LNCaP clone FGC (cell line): ENCODE data around the gene PDE6H.

Experiments
- DNase-seq: peaks from one replicate; pipeline ENCODE4 v3.0.0-alpha.2; 2011; ENCODE audit warnings: low read depth
- H3K4me3 ChIP-seq: 2 replicates; pipeline ENCODE4 v1.5.1; 2011; ENCODE audit warnings: mild to moderate bottlenecking, low read depth, low read length, control low read depth
- TF ChIP-seq, protein P1 (sequence below): IDR thresholded peaks from 2 replicates; pipeline ENCODE4 v1.5.1; 2012; ENCODE audit warnings: mild to moderate bottlenecking; ENCODE audit not compliant: control insufficient read depth, insufficient read depth; ENCODE audit errors: extremely low read depth

PDE6H gene

DNA sequence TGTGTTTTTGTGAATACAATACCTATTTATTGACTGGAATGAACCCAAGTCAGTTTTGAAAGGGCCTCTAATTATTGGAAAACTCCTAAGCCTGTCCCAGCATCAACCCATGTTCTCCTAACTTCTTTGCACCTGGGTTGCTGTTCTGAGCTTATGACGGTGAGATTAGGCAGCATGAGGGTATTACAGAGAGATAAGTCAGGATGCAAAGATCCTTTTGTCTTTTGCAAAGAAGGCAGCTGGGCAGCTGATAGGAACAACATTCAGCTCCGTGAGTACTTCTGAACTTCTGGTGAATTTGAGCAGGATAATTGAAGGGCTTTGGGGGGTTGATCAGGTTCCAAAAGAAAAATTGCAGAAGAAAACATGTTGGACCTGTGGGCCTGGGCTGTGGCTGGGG is at the start of gene PDE6H:
PDE6H (plus strand) TSS at position 227 of the 400 bp plus-strand sequence. CDS start 4,971 bp downstream, outside the sequence.
- DNase-seq, result no peak

DNA sequence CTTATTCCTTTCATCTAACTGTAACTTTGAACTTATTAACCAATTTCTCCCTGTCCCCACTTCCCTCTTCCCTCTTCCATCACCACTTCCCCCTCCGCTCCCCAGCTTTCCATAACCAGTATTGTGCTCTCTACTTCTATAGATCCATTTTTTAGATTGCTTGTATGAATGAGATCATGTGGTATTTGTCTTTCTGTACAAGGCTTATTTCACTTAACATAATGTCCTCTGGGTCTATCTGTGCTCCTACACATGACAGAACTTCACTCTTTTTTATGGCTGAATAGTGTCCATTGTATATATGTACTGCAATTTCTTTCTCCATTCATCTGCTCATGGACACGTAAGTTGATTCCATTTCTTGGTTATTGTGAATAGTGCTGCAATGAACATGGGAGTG is 48.9 kb upstream of the PDE6H start:
- no peak overlapping the region for H3K4me3 ChIP-seq
- TF ChIP-seq, protein P1, sequence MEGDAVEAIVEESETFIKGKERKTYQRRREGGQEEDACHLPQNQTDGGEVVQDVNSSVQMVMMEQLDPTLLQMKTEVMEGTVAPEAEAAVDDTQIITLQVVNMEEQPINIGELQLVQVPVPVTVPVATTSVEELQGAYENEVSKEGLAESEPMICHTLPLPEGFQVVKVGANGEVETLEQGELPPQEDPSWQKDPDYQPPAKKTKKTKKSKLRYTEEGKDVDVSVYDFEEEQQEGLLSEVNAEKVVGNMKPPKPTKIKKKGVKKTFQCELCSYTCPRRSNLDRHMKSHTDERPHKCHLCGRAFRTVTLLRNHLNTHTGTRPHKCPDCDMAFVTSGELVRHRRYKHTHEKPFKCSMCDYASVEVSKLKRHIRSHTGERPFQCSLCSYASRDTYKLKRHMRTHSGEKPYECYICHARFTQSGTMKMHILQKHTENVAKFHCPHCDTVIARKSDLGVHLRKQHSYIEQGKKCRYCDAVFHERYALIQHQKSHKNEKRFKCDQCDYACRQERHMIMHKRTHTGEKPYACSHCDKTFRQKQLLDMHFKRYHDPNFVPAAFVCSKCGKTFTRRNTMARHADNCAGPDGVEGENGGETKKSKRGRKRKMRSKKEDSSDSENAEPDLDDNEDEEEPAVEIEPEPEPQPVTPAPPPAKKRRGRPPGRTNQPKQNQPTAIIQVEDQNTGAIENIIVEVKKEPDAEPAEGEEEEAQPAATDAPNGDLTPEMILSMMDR, result no peak
- no peak for DNase-seq

More for the DNA sequence above, at the start of gene PDE6H:
- TF ChIP-seq, protein P1, result no peak
- no peak within 1 kb of the TSS for H3K4me3 ChIP-seq

DNA sequence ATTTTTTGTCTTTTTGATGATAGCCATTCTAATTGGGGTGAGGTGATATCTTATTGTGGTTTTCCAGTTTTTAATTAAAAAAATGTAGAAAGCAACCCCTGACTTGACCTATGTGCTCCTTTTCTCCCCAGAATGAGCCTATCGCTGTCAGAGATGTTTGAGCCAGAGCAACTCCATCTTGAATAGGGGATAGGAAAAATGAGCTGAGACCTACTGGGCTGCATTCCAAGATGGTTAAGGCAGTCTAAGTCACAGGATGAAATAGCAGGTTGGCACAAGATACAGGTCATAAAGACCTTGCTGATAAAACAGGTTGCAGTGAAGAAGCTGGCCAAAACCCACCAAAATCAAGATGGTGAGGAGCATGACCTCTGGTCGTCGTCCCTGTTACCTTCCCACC is 48.3 kb upstream of the PDE6H start:
- TF ChIP-seq, protein P1, result no peak
- H3K4me3 ChIP-seq, result no peak overlapping the region
- DNase-seq, result no peak

DNA sequence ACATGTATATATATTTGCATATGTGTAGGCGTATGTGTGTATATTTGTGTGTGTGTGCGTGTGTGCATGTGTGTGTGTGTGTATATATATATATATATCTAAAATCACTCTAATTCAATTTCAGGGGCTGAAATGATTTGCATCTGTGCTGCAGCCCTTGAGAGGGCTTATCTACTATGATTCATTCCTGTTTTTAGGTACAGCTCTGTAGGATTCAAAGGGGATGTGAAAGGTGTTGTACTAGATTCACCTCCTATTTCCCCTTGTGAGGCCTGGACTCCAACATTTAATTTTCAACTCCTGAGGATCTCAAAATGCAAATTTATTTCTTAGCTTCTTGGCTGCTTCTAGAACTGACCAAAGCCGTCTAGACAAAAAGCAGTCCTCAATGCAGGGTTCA is 45.6 kb upstream of the PDE6H start:
- DNase-seq, result no peak
- TF ChIP-seq, protein P1, result no peak
- no peak overlapping the region for H3K4me3 ChIP-seq

DNA sequence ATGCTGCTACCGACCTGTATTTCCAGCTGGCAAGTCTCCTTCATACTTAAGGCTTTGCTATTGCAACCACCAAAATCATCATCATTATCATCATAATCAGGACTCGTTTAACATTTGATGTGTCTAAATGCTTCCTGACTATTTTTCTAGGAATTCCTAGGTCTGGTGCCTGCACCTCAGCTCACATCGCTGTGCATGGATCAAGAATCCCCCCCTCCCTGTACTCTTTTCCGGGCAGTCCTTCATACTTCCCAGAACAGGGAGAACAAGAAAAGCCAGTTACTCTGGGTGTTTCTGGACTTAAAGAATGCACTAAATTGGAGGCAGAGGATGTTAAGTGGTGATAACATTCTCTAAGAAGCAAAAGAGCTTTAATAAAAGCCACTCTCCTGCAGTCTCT is 43.9 kb upstream of the PDE6H start:
- H3K4me3 ChIP-seq, result no peak overlapping the region; the same call in 1 of the 2 replicates
- DNase-seq, result peak; percentile 83
- TF ChIP-seq, protein P1, result no peak

DNA sequence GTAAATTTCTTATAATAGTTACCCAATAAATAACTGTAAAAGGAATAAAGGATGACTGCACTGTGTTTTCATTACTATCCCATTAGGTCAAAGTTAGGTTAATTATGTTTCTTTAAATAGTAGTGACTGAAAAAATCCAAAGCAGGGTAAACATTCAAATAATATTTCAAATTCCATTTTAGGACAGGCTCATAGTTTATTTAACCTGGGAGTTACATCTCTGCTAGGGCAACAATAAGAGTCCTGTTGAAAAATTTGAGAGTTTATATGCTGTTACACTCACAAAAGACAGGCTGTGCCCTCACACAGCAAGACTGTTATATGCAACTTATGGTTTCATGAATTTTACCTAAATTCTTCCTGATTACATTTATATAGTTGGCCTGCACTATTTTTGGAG is 42.5 kb upstream of the PDE6H start:
- DNase-seq, result no peak
- TF ChIP-seq, protein P1, result no peak
- no peak overlapping the region for H3K4me3 ChIP-seq

DNA sequence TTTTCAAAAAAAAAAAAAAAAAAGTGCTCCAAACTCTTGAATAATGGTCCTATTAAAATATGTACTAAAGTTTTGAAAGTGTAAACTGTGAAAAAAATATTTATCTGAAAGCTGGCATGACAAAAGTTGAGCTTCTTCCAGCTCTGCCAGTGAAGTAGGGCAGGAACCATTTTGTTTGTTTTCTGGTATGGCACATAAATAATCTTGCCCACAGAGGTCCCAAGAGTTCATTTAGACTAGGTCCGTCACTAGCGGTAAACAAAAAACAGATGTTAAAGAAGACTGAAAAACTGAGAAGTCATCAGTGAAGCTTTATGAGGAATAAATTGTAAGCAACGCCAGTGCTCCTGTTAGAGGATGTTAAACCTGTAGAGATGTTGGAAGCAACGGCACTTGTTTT is 41.5 kb upstream of the PDE6H start:
- TF ChIP-seq, protein P1, result no peak
- no peak for DNase-seq
- H3K4me3 ChIP-seq, result no peak overlapping the region
